ENCODE measurements around the gene GLE1.
"Not testable (repeated sequence)": the region's sequence is repeated elsewhere in the genome, so short reads cannot be mapped to it uniquely, and the experiment has no call there.

GLE1 gene

GRCh38 chr9:128552153-128552743, 47.7 kb downstream of the GLE1 start, which contains the start of gene SPTAN1:
TSS of gene SPTAN1 (plus strand) at chr9:128552587. CDS start at chr9:128566741, 14,154 bp downstream.
- DNase-seq (ENCODE audit: low read depth), result peak; percentile 93

GRCh38 chr9:128552744-128553440, 48.4 kb downstream of the GLE1 start:
- DNase-seq (ENCODE audit: low read depth), result peak; percentile 31

- DNase-seq (ENCODE audit: low read depth), result no peak
Measured at GRCh38 chr9:128553728-128554127, 49.2 kb downstream of the GLE1 start.

GRCh38 chr9:128554155-128554862, 49.8 kb downstream of the GLE1 start:
- DNase-seq (ENCODE audit: low read depth), result peak; percentile 10

- DNase-seq (ENCODE audit: low read depth), result no peak
Measured at GRCh38 chr9:128555180-128555721, 50.7 kb downstream of the GLE1 start.

- no peak for DNase-seq (ENCODE audit: low read depth)
Measured at GRCh38 chr9:128556276-128556675, 51.8 kb downstream of the GLE1 start.

GRCh38 chr9:128556926-128557634, 52.6 kb downstream of the GLE1 start:
- DNase-seq (ENCODE audit: low read depth), result no peak

GRCh38 chr9:128558431-128559310, 54.2 kb downstream of the GLE1 start:
- DNase-seq (ENCODE audit: low read depth), result peak; percentile 11

- no peak for DNase-seq (ENCODE audit: low read depth)
Measured at GRCh38 chr9:128565578-128565977, 61.1 kb downstream of the GLE1 start.

- DNase-seq (ENCODE audit: low read depth), result no peak
Measured at GRCh38 chr9:128568470-128569078, 64.1 kb downstream of the GLE1 start.

- DNase-seq (ENCODE audit: low read depth), result no peak
Measured at GRCh38 chr9:128575469-128575868, 71.0 kb downstream of the GLE1 start.

GRCh38 chr9:128575916-128576315, 71.4 kb downstream of the GLE1 start:
- no peak for DNase-seq (ENCODE audit: low read depth)

- no peak for DNase-seq (ENCODE audit: low read depth)
Measured at GRCh38 chr9:128577206-128577605, 72.7 kb downstream of the GLE1 start.

GRCh38 chr9:128579194-128579593, 74.7 kb downstream of the GLE1 start:
- DNase-seq (ENCODE audit: low read depth), result no peak

- no peak for DNase-seq (ENCODE audit: low read depth)
Measured at GRCh38 chr9:128580731-128581130, 76.2 kb downstream of the GLE1 start.

- not testable (repeated sequence) for DNase-seq (ENCODE audit: low read depth)
Measured at GRCh38 chr9:128585155-128585554, 80.6 kb downstream of the GLE1 start.

GRCh38 chr9:128586934-128587333, 82.4 kb downstream of the GLE1 start:
- DNase-seq (ENCODE audit: low read depth), result not testable (repeated sequence)

- peak; percentile 5 for DNase-seq (ENCODE audit: low read depth)
Measured at GRCh38 chr9:128587453-128587852, 82.9 kb downstream of the GLE1 start.

GRCh38 chr9:128588581-128589233, 84.2 kb downstream of the GLE1 start:
- no peak for DNase-seq (ENCODE audit: low read depth)

Measured in T follicular helper cell (primary cell).